WI38 (cell line): ENCODE data around the gene RTL10.

Experiments
- H3K4me3 ChIP-seq: 2 replicates; pipeline ENCODE4 v1.5.1; 2011; ENCODE audit warnings: low read depth, mild to moderate bottlenecking, control low read depth, low read length
- TF ChIP-seq, protein P1 (sequence below): IDR thresholded peaks from 2 replicates; pipeline ENCODE4 v1.5.1; 2012; ENCODE audit warnings: low read depth, mild to moderate bottlenecking, control low read depth, low read length

RTL10 gene

DNA sequence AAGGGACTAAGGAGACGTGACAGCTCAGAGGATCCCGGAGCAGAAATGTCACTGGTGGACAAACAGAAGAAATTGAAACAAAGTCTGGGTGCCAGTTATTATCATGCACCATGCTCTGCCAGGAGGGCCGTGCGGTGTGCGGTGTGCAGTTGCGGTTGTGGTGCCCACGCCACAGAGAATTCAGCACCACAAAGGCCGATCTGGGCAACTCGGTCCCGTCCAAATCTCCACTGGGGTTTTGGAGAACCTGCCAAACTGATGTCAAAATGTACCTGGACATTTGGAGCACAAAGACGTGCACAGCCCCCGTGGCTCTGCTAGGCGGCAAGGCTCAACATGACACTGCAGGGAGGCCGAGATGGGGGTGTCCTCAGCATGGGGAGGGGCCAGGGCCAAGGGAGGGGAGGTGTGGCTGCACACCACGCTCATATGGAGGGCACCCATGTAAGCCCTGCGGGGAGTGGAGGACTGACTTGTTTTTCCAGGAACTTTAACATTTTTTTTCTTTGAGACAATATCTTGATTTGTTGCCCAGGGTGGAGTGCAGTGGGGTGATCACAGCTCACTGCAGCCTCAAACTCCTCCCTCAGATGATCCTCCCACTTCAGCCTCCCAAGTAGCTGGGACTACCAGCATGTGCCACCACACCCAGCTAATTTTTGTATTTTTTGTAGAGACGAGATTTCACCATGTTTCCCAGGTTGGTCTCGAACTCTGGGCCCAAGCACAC lies 39.4 kb downstream of the RTL10 start:
- no peak overlapping the region for H3K4me3 ChIP-seq
- TF ChIP-seq, protein P1, sequence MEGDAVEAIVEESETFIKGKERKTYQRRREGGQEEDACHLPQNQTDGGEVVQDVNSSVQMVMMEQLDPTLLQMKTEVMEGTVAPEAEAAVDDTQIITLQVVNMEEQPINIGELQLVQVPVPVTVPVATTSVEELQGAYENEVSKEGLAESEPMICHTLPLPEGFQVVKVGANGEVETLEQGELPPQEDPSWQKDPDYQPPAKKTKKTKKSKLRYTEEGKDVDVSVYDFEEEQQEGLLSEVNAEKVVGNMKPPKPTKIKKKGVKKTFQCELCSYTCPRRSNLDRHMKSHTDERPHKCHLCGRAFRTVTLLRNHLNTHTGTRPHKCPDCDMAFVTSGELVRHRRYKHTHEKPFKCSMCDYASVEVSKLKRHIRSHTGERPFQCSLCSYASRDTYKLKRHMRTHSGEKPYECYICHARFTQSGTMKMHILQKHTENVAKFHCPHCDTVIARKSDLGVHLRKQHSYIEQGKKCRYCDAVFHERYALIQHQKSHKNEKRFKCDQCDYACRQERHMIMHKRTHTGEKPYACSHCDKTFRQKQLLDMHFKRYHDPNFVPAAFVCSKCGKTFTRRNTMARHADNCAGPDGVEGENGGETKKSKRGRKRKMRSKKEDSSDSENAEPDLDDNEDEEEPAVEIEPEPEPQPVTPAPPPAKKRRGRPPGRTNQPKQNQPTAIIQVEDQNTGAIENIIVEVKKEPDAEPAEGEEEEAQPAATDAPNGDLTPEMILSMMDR = no peak

DNA sequence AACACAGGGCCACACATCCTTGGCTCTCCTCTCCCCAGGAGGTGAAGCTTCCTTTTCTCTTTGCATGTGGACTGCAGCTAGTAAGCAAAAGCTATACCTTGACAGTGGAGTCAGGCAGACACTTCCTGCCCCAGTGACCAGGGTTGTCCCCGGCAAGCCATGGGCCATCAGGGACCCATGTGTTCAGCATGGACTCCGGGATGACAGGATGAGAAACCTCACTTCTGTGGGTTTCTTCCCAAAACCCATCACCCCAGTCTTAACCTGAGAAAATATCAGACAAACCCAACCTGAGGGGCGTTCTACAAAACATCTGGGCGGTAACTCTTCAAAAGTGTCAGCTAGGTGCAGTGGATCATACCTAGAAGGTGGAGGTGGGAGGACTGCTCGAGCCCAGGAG lies 40.2 kb downstream of the RTL10 start:
- TF ChIP-seq, protein P1 = no peak

DNA sequence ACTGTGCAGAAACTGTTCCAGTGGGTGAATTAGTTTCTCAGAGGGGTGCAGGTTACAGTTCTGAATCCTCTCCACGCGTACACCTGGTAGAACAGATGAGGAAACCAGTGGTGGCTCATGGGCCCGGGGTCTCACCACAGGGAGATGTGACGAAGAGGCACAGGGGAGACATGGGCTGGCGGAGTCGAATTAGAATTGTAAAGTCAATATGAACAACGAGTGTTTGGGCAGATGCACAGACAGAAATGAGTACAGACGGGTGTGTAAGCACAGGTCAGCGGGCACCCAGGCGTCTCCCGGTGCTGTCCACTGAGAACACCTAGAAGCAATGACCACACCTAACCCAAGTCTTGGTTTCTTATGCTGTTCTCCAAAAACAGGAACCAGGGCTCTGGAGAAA lies 41.8 kb downstream of the RTL10 start:
- TF ChIP-seq, protein P1 = no peak
- no peak overlapping the region for H3K4me3 ChIP-seq

More for the DNA sequence above, 40.2 kb downstream of the RTL10 start:
- no peak overlapping the region for H3K4me3 ChIP-seq

DNA sequence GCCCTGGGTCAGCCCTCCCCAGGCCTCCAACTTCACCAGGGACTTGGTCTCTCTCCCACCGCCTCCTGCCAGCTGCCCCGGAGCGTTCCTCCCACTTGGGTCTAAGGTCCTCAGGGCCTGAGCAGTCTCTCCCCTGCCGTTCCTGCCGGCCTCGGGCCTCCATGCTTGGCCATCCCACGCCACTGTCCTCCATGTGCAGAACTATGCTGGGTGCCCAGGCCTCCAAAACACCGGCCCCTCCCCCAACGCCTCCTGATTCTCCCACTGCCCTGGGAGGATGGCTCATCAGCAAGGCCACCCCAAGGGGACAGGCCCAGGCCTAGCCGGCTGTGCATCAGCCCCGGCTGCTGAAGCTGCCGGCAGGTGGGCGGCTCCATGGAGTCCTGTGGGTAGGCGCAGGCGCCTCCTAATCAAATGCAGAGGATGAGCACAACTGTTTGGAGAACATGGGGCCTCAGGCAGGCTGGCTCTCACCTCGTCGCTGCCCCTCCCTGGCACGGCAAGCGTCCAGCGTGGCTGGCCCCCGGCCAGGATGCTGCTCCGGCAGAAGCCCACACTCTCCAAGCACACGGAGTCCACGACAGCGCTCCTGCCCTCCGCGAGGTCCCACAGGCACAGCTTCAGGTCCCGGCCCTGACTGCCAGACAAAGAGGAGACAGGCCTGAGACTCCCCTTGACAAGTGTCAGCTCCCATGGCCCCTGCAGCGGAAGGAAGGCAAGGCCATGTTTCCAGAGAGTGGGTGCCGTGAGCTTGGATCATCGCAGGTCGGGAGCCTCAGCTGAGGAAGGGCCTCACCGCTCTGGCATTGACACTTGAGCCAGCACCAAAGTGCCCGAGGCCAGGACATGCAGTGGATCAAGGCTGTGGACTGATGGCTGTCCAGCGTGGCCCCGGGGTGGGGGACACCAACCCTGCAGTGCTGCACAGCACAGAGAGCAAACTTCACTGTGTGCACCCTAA lies 42.6 kb downstream of the RTL10 start:
- TF ChIP-seq, protein P1 = no peak

DNA sequence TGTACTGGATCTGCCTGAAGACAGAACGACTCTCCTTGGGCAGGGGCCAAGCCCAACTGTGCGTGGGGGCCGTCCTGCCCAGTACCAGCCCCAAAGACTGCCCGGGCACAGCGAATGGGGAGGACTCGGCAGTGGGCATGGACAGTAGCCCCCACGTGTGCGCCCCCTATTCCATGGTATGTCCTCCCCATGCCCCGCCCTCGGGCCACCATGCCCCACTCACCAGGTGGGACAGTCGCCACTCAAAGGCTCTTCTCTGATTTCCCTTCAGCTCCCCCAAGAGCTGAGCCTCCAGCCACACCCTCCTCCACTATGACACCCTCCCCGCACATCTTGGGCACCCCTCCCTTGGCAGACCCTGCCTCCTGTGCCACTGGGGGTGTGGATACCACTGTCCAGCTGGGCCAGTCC lies 43.5 kb downstream of the RTL10 start:
- TF ChIP-seq, protein P1 = no peak
- H3K4me3 ChIP-seq = no peak overlapping the region

More for the DNA sequence above, 42.6 kb downstream of the RTL10 start:
- H3K4me3 ChIP-seq = no peak overlapping the region

DNA sequence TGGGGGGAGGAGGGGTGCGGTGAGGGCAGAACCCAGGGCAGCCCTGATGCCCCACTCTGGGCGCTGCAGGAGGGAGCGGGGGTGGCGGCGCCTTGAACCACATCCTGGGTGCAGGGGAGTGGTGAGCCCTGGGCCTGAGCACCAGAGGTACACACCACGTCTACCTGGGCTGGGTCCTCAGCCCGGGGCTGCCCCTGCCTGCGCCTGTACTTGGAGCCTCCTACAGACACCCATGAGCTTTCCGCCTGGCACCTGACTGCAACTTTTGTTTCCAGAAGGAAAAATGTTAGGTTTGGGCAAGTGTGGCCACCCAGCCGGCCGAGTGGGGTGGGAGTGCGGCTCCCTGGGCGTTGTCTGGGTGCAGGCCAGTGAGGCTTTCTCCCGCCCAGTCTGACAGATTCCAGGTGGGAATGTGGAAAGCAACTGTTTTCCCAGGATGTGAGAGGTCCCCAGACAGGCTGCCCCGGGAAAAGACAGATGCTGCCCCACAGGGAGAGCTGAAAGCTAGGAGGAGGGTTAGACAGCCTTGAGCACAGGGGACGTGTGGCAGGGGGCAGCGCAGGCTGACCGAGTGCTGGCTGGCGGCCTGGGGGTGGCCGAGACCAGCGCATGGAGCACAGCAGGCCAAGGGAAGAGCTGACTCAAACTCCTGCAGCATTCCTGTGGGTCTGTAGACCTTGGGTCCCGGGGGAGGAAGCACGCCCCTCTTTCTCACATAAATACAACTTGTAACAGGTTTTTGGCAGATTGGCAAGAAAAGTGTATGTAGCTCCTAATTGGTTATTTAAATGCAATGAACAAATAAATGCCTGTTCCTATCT lies 44.1 kb downstream of the RTL10 start:
- H3K4me3 ChIP-seq = no peak overlapping the region
- TF ChIP-seq, protein P1 = no peak
